BLaER1 treated with 17β-estradiol and CSF1 and Interleukin-3, amounts not matched to agents 10 nM and 100 nM (cell line): ENCODE results near the gene CACNA1D.

Source experiments
- H3K27ac ChIP-seq, 11 experiments: shearing (Covaris generic); formaldehyde crosslinking; 2 replicates each; pipeline ENCODE4 v1.8.1; 2022
- H3K27me3 ChIP-seq, 11 experiments: shearing (Covaris generic); formaldehyde crosslinking; 2 replicates each; pipeline ENCODE4 v1.8.1; 2022
- H3K36me3 ChIP-seq, 11 experiments: shearing (Covaris generic); formaldehyde crosslinking; 2 replicates each; pipeline ENCODE4 v1.8.1; 2022
- H3K4me1 ChIP-seq, 10 experiments: shearing (Covaris generic); formaldehyde crosslinking; 2 replicates each; pipeline ENCODE4 v1.8.1; 2022
- H3K4me2 ChIP-seq, 11 experiments: shearing (Covaris generic); formaldehyde crosslinking; 2 replicates each; pipeline ENCODE4 v1.8.1; 2022
- H3K4me3 ChIP-seq, 10 experiments: shearing (Covaris generic); formaldehyde crosslinking; 2 replicates each; pipeline ENCODE4 v1.8.1; 2022
- H3K9ac ChIP-seq, 11 experiments: shearing (Covaris generic); formaldehyde crosslinking; 2 replicates each; pipeline ENCODE4 v1.8.1; 2022
- H3K9me3 ChIP-seq, 11 experiments: shearing (Covaris generic); formaldehyde crosslinking; replicated peaks in 1 of 11; 2 replicates each; pipeline ENCODE4 v1.8.1; 2022
- H4K20me1 ChIP-seq, 11 experiments: shearing (Covaris generic); formaldehyde crosslinking; 2 replicates each; pipeline ENCODE4 v1.8.1; 2022
- Cebpa-rat ChIP-seq, 11 experiments: shearing (Covaris generic); IDR thresholded peaks; 2 replicates each; pipeline ENCODE4 v1.8.1; 2022

CACNA1D gene

DNA sequence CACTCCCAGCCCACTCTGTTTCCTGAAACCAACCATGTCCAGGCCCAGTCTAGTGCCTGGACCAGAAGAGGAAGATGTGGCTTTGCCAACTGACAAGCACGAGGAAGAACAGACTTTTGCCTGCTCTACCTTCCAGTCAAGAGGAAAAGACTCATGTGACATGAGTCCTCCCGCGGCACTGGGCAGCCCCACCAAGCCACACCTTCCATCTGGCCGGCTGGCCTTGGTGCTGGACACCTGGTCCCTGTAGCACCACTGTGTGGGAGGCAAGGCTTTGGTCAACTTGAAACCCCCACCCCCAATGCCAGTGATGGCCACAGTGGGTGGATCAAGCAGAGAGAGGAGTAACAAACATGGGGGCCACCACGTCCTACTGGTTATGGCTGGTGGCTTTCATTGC is 339.3 kb downstream of the CACNA1D start:
- H3K4me3 ChIP-seq: no peak overlapping the region
- H3K4me2 ChIP-seq: peak overlapping the region in 2 of 11 experiments; percentile 17 to 29; a peak in 2 of 22 replicates
- H3K9me3 ChIP-seq: no peaks in the 10 kb centered on the region
- H3K36me3 ChIP-seq: no peaks in the 10 kb centered on the region
- TF ChIP-seq Cebpa-rat (IDR thresholded peaks at IDR 0.05): no peak
- no peak overlapping the region for H3K27ac ChIP-seq
- H3K4me1 ChIP-seq: peaks cover 0 to 14% (median 0%) of the 10 kb centered on the region in 10 experiments; a peak in 2 of 20 replicates
- H3K9ac ChIP-seq: no peak overlapping the region
- H4K20me1 ChIP-seq: no peaks in the 10 kb centered on the region
- no peaks in the 10 kb centered on the region for H3K27me3 ChIP-seq

DNA sequence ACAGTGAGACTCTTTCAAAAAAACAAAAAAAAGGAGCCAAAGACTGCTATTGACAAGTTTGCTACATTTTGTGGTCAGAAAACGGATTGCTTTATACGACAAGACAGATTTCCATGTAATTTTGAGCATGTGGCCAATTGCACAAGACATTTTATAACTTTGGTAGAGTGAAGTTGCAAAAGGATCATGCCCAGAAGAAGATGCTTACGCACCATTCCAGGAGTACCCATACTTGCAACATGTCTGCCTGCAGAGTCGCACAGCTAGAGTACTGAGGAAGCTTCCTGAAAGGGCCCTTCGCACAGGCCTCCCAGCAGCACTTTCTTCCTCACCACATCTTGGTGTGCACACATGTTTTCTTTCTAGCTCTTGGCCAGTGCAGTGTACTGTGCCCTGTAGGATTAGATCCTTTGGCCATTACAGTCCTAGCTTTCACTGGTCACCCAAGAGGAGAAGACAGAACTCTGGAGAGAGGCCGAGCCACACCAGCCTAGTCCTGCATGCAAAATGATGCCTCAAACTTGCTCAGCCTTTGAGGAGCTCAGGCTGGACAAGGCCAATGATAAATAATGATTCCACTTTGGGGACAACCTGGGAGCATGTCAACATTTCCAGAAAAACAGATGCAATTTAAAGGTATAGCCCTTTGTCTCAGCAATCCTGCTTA is 340.2 kb downstream of the CACNA1D start:
- Histone ChIP-seq H3K4me3 (no peak overlapping the region), H3K4me2 (no peak overlapping the region), H3K4me1 (peaks cover 0 to 14% (median 0%) of the 10 kb centered on the region in 10 experiments; a peak in 2 of 20 replicates), H3K36me3 (no peaks in the 10 kb centered on the region), H4K20me1 (no peaks in the 10 kb centered on the region), H3K9ac (no peak overlapping the region), H3K27ac (no peak overlapping the region), H3K9me3 (no peaks in the 10 kb centered on the region), H3K27me3 (no peaks in the 10 kb centered on the region)
- TF ChIP-seq Cebpa-rat (IDR thresholded peaks at IDR 0.05): no peak

DNA sequence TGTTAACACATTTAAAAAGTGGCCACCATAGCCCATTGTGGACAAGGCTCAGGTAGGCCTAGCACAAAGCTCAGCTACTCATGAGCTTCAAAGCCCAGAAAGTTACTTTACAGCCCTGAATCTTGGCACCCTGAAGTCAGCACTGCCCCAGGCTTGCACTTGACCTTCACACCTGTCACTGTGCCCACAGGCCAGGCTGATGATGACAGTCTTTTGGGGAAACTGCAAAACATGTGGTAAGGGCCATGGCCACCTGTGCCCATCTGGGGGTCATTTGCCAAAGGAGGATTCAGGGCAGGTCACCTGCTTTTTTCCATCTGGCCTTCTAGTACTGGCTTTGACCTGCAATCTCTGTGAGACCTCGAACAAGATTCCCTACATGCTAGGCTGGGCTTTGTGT is 340.8 kb downstream of the CACNA1D start:
- no peaks in the 10 kb centered on the region for H4K20me1 ChIP-seq
- no peaks in the 10 kb centered on the region for H3K9me3 ChIP-seq
- no peaks in the 10 kb centered on the region for H3K36me3 ChIP-seq
- no peak overlapping the region for H3K9ac ChIP-seq
- no peak overlapping the region for H3K4me3 ChIP-seq
- H3K27ac ChIP-seq: no peak overlapping the region
- peaks cover 0 to 14% (median 0%) of the 10 kb centered on the region in 10 experiments; a peak in 2 of 20 replicates for H3K4me1 ChIP-seq
- H3K27me3 ChIP-seq: no peaks in the 10 kb centered on the region
- H3K4me2 ChIP-seq: no peak overlapping the region
- no peak for TF ChIP-seq Cebpa-rat (IDR thresholded peaks at IDR 0.05)

DNA sequence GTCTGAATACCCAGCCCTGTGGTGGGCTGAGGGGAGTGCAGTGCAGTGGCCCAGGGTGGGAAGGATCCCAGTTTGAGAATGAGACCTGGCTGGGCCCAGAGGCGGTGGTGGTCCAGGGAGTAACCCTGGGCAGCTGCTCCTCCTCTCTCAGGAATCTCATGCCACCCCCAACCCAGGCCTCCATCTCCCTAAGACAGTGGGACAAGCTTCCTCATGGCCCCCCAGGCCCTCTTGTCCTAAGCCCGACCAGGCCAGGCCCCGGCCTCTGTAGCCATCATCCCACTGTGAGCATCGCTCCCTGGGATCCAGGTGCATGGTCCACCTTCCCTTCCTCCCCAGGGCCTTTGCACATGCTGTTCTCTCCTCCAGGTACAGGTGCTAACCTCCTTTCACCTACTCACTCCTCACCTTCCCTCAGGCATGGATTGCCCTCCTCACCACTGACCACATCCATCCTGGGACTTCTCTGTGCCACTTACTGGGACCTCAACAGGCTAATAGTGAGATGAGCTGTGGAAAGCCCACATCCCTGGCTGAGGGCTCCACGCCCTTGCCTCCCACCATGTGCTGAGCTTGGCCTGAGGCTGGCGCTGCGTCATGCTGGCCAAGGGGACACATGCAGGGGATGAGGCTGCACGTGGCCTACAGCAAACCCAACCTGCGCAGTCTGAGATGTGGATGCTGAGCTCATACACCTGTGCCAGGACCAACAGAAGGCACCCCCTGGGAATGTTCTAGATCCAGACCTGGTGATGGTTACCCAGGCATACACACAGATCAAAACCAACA is 341.9 kb downstream of the CACNA1D start:
- Histone ChIP-seq H3K4me3 (no peak overlapping the region), H3K27ac (no peak overlapping the region), H3K4me2 (no peak overlapping the region), H3K9ac (no peak overlapping the region), H3K9me3 (no peaks in the 10 kb centered on the region), H4K20me1 (no peaks in the 10 kb centered on the region), H3K4me1 (peaks cover 0 to 14% (median 0%) of the 10 kb centered on the region in 10 experiments; a peak in 2 of 20 replicates), H3K27me3 (no peaks in the 10 kb centered on the region), H3K36me3 (no peaks in the 10 kb centered on the region)
- TF ChIP-seq Cebpa-rat (IDR thresholded peaks at IDR 0.05): no peak

DNA sequence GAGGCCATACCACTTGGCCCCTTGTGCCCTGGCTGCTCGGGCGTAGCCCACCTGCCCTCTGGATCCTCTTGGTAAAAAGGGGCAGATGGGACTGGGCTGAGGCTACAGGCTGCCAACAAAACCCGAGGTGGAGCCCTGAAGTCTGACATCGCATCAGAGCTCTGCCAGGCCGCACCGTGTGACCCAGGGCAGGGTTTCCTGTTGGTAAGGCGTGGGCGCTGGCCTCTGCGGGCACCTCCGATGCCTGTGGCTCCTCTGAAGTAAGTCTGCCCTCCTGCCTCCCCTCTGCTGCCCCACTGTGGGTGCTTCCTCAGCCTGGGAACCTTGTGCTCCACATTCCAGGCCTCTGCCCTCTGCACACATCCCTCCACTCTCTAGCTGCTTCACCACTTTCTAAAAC is 342.9 kb downstream of the CACNA1D start:
- H3K36me3 ChIP-seq: no peaks in the 10 kb centered on the region
- H4K20me1 ChIP-seq: no peaks in the 10 kb centered on the region
- no peak overlapping the region for H3K9ac ChIP-seq
- no peak overlapping the region for H3K27ac ChIP-seq
- no peaks in the 10 kb centered on the region for H3K27me3 ChIP-seq
- no peak overlapping the region for H3K4me3 ChIP-seq
- peak overlapping the region in 2 of 11 experiments; percentile 31 to 37; a peak in 3 of 22 replicates for H3K4me2 ChIP-seq
- TF ChIP-seq Cebpa-rat (IDR thresholded peaks at IDR 0.05): no peak
- H3K4me1 ChIP-seq: peaks cover 0 to 14% (median 0%) of the 10 kb centered on the region in 10 experiments; a peak in 2 of 20 replicates
- H3K9me3 ChIP-seq: no peaks in the 10 kb centered on the region

DNA sequence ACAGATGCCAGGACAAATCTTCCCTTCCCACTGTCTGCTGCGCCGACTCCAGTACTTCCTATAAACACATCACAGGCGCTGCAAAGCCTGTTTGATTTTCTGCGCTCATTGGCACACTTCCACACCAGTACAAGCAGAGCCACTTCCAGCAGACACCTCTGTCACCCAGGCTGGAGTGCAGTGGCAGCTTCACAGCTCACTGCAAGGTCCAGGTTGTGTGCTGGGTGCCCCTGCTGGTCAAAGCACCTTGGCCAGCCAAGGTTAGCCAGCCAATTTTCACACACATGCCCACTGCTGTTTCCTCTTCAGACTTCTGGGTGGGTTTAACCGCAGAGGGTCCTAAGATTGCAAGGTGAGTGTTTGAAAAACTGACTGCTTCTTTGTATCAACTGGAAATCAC is 346.9 kb downstream of the CACNA1D start:
- Histone ChIP-seq H3K27ac (no peak overlapping the region), H3K4me3 (no peak overlapping the region), H3K36me3 (no peaks in the 10 kb centered on the region), H3K4me2 (no peak overlapping the region), H3K9me3 (peaks cover 6 to 12% (median 8%) of the 10 kb centered on the region in 11 experiments; a peak in 21 of 22 replicates), H3K27me3 (peaks cover 21 to 31% (median 26%) of the 10 kb centered on the region in 11 experiments), H3K9ac (no peak overlapping the region), H4K20me1 (peaks cover 0 to 4% (median 0%) of the 10 kb centered on the region in 11 experiments; a peak in 1 of 22 replicates), H3K4me1 (peaks cover 0 to 12% (median 5%) of the 10 kb centered on the region in 10 experiments; a peak in 11 of 20 replicates)
- TF ChIP-seq Cebpa-rat (IDR thresholded peaks at IDR 0.05): no peak

DNA sequence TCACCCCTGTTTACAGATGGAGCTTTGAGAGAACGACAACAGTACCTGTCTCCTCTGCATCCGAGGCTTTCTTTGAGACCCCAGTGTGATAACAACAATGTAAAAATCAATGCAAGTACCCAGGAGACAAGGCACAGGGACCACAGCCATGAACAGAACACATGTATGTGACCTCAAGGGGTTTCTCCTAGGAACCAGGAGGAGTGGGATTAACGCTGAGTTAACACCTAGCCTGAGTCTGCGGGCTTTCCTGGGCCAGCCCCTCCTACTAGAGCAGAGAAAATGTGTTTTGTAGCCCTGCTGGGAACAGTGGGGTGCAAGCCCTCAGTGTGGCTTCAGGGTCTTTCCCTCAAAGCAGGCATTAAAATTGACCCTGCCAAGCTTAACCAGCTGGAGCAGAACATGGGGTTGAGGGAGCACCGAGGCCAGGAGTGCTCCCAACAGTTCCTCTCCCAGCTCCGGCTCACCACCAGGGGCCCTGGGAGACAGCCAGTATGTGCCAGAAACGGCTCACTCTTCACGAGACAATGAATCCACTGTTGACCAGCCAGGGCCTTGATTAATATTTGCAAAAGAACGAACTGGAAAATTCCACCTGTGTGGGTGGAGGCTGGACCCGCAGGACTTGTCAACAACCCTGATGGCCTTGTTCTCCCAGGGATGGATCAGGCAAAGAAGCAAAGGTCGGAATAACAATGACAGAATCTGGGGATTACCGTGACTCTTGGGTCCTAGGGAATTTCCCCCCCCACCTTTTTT is 348.2 kb downstream of the CACNA1D start:
- TF ChIP-seq Cebpa-rat (IDR thresholded peaks at IDR 0.05): no peak
- Histone ChIP-seq H3K27ac (no peak overlapping the region), H3K4me2 (no peak overlapping the region)

DNA sequence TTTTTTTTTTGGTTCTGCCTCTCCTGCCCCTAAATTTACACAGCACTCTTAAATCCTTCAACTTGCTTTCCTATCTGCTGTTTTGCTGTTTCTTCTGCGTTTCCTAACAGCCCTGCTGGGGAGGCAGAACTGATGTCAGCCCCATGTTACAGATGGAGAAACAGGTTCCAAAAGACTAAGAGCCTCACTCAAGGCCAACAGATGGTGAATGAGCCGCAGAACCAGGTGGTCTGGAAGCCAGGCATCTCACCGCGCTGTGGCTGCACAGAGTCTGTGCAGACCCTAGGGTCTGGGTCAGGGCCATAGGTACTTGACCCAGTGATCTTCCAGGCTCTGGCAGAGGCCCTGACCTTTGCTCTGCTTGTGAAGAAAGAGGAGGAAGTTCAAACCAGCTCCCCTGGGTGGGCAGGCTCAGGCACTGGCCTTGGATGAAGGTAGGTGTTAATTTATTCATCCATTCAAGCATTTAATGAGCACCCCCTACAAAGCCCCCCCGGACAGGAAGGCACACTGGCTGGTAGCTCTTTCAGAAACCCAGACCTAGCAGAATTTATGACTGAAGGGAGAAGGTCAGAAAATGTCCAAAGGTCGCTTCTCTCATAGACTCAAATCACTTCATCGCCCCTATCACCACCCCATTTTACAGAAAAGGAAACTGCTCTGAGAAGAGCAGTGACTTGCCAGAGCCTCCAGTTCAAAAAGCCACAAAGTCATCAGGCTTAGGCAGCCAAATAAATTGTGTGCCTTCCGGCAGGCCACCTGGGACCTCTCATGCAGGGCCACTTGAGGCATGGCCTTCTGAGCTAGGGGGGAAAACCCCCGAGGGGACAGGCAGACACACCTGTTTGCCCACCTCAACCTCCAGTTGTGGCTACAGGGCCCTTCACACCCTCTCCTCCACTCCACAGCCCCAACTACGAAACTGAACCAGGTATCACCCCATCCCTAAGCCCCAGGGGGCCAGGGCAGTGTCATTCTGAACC is 349.1 kb downstream of the CACNA1D start:
- no peaks in the 10 kb centered on the region for H3K36me3 ChIP-seq
- no peak overlapping the region for H3K27ac ChIP-seq
- H3K4me1 ChIP-seq: peaks cover 0 to 12% (median 3%) of the 10 kb centered on the region in 10 experiments; a peak in 9 of 20 replicates
- H3K9me3 ChIP-seq: peaks cover 11 to 20% (median 15%) of the 10 kb centered on the region in 11 experiments; a peak in 21 of 22 replicates
- H3K27me3 ChIP-seq: peaks cover 31 to 48% (median 40%) of the 10 kb centered on the region in 11 experiments
- H3K9ac ChIP-seq: no peak overlapping the region
- no peak for TF ChIP-seq Cebpa-rat (IDR thresholded peaks at IDR 0.05)
- no peak overlapping the region for H3K4me3 ChIP-seq
- peaks cover 0 to 4% (median 0%) of the 10 kb centered on the region in 11 experiments; a peak in 1 of 22 replicates for H4K20me1 ChIP-seq
- H3K4me2 ChIP-seq: peak overlapping the region in 7 of 11 experiments; percentile 1 to 40 (median 23); a peak in 11 of 22 replicates

More for the DNA sequence above, 348.2 kb downstream of the CACNA1D start:
- Histone ChIP-seq H3K4me1 (peaks cover 0 to 12% (median 3%) of the 10 kb centered on the region in 10 experiments; a peak in 9 of 20 replicates), H3K9ac (no peak overlapping the region), H3K4me3 (no peak overlapping the region), H4K20me1 (peaks cover 0 to 4% (median 0%) of the 10 kb centered on the region in 11 experiments; a peak in 1 of 22 replicates), H3K27me3 (peaks cover 31 to 44% (median 38%) of the 10 kb centered on the region in 11 experiments), H3K9me3 (peaks cover 11 to 20% (median 15%) of the 10 kb centered on the region in 11 experiments; a peak in 21 of 22 replicates), H3K36me3 (no peaks in the 10 kb centered on the region)
